A204.1 (cell line): ENCODE measurements around the gene ISOC1.
A peak's percentile ranks its signal among the peaks of the same experiment; 100 is the strongest.

Source experiments
- FAIRE-seq: peaks from 2 replicates; lab custom pipeline; 2012; peaks lifted over from hg19 to GRCh38; lab: Jason Lieb, UNC

Gene ISOC1

DNA sequence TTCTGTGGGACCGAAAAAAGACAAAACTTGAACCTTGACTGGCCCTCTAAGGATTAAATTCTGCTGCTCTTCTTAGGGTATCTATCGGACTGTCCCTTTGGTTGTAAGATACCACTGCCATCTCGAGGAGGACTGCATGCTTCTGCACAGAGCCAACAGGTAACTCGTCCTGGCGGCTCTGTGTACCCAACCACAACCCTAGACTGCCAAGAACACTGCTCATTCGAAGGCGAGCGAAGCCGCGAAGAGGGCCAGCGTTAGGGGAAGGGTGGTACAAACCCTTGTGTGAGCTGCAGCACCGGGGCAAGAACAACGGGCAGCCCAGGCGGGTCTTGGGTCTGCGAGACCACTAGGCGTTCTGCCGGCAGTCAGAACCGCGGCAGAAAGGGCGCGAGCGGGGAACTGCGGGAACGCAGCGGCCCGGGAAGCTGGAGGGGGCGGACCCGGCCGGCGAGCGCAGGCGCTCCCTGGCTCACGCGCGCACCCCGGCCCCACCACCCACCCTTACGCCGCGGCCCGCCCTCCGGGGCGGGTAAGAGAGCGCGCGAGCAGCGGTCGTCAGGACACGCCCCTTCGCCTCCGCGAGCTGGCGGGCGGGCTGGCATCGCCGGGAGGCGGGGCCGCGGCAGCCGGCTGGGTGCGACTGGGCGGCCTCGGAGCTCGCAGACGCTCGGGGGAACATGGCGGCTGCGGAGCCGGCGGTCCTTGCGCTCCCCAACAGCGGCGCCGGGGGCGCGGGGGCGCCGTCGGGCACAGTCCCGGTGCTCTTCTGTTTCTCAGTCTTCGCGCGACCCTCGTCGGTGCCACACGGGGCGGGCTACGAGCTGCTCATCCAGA is at the start of gene ISOC1:
ISOC1 (plus strand) TSS at position 663 of the 837 bp plus-strand sequence; CDS start at position 681, 18 bp downstream.
- FAIRE-seq, result no peak

DNA sequence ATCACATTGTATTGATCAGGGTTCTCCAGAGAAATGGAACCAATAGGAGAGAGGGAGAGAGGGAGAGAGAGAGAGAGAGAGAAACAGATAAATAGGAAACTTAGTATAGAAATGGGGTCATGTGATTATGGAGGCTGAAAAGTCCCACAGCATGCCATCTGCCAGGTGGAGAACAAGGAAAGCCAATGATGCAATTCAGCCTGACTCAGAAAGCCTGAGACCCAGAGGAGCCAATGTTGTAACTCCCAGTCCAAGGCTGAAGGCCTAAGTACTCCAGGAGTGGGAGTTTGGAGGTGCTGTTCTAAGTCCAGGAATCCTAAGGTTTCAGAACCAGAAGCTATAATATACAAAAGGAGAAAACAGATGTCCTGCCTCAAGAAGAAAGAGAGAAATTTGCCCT is 48.4 kb upstream of the ISOC1 start:
- FAIRE-seq, result no peak

DNA sequence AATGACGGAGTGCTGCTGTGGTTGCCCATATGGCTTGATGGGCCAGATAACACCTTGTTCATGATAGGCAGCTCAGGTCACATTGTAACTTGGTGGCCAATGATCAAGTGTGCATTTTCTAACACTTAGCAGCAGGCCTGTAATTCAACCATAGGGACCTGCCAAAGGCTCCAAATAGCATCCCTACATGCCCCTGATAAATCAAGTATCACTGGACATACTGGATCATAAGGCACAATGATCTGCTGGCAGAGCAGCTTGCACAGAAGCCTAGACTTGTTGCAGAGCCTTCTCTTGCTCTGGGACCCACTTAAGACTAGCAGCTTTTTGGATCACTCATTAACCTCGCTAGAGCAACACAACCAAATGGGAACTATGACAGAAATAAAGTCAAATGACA is 46.0 kb upstream of the ISOC1 start:
- FAIRE-seq, result no peak

DNA sequence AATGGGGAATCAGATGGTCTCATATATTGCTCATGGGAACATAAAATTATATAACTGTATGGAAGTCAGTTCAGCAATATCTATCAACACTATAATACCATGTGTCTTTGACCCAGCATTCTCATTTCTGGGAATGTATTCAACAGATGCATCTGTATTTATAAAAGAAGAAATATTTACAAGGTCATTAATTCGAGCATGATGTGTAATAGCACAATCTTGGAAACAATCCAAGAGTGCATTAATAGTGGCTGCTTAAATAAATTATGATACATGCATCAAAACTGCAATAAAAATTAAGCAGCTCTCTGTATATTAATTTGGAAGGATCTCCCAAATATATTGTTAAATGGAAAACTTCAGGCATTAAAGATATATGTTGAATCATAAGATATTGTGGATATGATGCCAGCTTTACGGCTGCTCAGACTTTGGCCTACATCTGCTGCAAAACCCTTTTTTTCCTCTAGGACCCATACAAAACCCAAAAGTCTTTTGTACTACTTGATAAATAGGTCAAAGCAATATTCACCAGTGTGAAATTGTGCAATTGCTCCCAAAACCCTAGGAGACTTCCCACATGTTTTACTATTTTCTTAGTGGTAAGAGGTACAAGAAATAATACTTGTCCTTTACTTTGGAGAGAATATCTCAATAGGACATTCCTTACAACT is 45.3 kb upstream of the ISOC1 start:
- FAIRE-seq, result no peak

DNA sequence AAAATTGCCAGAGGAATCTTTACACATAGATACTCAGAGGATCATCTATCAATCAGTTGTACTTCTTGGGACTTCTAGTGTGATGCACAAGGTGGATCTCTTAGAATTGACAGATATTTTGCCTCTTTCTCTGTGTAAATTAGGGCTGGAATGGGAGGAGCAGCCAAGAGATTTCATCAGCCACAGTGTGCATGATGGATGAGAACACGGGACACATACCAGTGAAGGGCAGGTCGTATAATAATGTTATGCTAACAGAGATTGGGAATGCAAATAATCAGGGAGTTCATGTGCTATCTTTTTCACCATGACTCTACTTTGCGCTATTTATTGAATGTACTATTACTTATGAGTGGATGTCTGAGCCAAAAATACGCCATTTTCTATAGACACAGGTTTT is 43.3 kb upstream of the ISOC1 start:
- FAIRE-seq, result no peak

DNA sequence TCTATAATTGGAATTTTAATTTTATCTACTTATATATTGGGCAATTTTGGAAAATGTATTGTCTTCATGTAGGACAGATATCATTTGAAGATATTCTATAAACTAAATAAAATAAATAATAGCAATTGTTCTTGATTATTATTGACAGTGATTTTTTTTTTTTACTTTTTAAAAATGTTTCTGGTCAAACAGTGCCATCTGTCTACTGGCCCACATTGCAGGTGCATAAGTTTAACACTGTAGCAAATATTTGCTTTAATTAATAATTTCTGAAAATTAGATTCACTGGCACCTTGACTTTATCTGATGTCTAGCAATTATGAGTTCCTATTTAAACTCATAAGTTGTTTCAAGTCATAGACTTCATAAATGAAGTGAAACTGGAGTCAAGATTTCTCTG is 41.1 kb upstream of the ISOC1 start:
- FAIRE-seq, result peak; percentile 82

DNA sequence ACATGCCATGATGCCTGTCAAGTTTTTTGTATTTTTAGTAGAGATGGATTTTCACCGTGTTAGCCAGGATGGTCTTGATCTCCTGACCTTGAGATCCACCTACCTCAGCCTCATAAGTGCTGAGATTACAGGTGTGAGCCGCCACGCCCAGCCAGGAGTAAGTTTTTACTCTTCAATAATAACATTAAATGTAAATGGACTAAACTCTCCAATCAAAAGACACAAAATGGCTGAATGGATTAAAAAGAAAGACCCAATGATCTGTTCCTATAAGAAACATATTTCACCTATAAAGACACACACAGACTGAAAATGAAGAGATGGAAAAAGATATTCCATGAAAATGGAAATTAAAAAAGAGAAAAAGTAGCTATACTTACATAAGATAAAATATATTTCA is 37.2 kb upstream of the ISOC1 start:
- no peak for FAIRE-seq

DNA sequence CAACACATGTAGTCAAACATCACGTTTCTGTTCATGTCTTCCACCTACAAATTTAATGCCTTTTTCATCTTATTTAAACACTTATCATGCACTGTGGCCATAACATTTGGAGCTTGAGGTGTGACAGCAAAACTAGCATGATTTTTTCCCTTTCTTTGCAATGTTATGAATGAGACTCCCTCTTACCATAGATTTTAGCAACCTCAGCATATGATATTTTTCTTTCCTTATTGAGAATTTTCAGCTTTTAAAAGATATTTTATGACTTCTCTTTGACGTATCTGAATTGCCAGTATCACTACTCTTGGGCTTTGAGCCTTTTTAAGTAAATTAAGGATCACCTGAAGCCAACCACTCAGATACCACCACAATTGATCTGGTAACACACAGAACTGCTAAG is 32.7 kb upstream of the ISOC1 start:
- FAIRE-seq, result no peak

DNA sequence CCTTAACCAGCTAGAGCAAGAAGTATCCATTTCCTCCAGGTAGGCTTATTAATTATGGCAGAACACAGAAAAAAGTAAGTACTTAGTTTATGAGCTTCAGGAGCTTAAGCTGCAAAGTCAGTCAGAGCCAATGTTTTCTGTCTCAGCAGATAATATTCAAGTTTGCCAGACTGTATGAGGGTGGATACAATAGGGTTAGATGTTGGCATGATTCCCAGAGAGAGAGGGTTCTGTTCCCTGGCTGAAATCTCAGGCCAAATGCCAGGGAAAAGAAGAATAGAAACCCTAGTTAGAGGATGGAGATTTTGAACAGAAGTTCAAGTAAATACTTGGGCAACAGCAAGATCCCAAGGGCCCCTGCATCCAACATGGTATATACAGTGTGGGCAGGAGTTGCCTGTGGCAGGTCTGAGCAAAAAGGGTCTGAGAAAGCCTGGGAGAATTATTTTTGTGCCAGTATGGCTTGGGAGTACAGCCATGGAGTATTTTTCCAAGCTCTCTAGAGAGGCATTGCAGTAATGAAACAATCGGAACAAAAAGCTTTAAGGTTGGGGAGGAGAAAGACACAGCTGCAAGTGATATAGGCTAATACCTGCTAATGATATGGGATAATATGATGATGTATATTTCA is 31.0 kb upstream of the ISOC1 start:
- no peak for FAIRE-seq

DNA sequence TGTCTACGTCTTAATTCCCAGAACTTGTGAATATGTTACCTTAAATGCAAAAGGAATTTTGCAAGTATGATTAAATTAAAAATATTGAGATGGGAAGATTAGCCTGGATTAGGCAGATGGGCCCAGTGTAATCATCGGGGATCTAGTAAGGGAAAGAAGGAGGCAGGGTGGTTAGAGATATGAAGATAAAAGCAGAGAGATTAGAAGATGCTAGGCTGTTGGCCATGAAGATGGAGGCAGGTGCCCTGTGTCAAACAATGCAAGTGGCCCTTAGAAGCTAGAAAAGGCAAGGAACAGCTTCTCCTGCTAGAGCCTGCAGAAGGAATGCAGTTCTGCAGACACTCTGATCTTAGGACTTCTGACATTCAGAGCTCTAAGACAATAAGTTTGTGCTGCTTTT is 28.8 kb upstream of the ISOC1 start:
- no peak for FAIRE-seq

DNA sequence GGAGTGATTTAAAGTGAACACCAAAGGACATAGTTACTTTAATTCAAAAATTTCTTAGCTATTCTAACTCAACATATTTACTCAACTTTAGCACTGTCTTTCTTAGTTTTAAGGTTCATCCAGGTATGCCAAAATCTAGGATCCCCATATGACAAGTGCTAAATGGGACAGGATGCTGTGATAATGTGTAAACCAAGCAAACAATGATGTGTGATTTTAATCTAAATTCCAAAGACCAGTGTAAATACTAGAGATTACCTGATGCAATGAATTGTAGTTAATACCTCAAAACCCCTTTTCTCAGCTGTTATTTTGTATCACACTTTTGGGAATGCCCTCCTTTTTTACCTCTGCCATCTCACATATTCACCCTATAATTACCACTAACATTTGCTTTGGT is 26.8 kb upstream of the ISOC1 start:
- FAIRE-seq, result no peak

DNA sequence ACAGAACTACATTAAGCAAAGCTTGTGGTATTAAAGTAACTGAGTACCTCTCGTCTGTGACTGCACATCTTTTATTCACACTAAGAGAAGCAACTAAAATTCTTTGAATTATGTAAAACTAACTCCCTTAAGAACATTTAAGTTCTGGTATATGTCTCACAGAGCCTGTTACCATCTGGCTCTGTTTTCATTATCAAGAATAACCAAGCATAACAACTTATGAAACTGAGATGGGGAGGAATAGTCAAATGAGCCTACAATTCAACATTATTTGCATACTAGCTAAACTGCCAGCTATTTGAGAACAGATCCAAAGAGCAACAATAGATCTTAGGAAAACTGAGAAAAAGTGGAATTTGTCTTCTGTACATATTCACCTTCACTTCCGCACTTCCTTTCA is 25.3 kb upstream of the ISOC1 start:
- FAIRE-seq, result no peak

DNA sequence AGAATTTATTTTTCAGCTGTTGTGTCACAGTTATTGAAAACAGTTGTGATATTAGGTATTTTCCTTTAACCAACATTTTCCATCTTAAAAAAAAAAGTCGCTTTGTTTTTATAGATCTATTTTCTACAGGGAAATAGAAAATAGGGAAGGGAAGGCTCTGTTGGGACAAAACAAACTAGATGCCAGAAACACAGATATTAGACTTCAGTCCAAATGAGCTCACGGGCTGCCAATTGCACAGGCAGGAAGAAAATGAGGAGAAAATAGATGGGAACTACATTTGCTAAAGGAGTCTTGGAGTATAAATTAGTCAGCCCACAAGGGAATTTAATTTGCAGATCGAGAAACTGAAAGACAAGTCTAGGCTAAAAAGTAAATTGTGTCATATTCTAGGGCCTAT is 21.4 kb upstream of the ISOC1 start:
- no peak for FAIRE-seq

DNA sequence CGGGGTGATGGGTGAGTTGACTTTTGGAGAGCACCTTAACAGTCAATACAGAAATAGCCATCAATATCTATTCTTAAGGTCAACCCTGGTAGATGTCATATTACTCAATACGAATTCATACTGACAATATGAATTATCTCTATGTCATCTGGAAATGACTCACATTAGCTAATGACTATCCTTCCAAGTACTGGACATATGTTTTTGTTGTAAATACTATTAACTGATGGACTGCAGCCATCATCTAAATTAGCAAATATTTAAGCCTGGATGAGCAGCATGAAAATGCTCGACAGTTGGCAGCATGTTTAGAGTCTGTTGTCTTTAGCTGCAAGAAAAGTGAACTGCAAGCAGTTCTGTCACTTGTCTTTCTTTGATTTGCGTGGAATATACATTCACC is 19.6 kb upstream of the ISOC1 start:
- no peak for FAIRE-seq

DNA sequence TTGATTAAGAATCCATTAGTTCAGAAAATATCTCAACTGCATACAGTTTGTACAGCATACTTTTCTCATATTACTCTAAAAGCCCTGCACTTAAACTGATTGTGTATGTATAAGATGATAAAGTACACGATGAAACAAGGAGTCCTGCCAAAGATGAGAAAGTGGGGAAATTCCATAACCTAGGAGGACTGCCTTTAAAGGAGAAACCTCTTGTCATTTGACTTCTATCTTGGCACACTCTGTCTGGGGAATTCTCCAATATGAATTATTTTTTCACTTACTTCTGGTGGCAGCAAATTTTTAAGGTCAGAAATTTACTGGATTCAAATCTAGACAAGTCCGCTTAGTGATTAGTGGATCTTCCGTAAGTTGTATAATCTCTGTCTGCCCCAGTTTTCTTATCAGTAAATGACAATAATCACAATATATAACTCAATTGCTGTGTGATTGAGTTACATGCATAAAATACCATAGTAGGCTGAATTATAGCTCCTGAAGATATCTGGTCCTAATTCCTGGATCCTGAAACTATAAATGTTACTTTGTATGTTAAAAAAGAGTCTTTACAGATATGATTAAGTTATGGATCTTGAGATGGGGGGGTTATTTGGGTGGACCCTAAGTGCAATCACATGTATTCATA is 17.0 kb upstream of the ISOC1 start:
- FAIRE-seq, result no peak

DNA sequence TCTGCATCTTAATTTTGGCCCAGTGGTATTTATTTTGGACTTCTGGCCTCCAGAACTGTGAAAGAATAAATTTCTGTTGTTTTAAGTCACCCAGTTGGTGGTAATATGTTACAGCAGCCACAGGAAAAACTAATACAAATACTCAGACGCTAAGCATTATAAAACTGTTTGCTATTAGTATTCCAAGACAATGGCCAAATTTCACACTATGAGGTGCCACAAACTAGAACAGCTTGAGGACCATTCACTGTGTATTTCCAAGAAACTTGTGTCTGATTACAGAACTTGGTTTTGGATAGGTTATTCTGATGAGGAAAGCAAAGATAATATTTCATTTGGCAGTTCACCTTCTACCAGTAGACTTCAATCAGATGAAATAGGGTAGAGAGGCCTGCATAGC is 16.3 kb upstream of the ISOC1 start:
- no peak for FAIRE-seq

DNA sequence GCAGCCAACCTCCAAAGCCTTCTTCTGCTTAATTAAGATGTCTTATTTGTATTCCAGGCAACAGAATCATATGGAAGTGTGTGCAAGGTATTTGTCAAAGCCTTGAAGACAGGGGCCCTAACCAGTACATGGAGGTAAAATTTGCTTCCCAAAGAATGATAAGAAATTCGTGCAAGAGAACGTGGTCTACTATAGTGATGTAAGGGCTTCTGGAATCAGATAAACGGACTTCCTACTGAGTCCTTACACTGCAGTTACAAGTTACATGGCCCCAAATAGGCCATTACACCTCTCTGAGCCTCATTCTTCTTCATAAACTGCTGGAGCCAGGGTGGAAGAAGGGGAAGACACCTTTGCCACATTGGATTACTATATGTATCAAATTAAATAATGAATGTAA is 15.9 kb upstream of the ISOC1 start:
- FAIRE-seq, result no peak

DNA sequence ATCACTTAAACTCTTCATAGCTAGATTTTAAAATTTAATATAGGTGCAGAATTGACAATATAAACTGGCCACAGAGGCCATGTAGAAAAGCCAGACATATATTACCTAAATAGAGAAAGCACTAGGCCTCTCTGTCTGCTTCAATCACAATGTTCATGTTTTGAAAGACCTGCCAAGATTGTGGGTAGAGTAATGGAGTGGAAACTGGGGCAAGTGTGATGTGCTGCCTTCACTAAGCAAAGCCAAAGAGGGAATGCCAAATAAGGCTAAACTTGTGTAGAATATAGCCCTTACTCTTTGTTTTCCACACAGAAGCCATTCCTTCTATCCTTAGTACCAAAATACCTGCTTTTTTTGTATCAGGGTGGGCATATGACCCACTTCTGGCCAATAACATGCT is 15.1 kb upstream of the ISOC1 start:
- FAIRE-seq, result no peak

DNA sequence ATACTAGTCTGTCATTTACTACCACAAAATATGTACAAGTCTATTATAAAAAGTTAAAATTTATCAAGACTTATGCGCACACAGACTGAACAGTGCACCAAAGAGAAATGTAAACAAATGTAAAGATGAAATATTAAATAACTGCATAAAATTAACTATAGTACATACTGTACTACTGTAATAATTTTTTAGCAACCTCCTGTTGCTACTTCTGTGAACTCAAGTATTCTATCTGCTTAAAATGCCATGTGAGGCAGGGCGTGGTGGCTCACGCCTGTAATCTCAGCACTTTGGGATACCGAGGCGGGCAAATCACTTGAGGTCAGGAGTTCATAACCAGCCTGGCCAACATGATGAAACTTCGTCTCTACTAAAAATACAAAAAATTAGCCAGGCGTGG is 13.8 kb upstream of the ISOC1 start:
- no peak for FAIRE-seq

DNA sequence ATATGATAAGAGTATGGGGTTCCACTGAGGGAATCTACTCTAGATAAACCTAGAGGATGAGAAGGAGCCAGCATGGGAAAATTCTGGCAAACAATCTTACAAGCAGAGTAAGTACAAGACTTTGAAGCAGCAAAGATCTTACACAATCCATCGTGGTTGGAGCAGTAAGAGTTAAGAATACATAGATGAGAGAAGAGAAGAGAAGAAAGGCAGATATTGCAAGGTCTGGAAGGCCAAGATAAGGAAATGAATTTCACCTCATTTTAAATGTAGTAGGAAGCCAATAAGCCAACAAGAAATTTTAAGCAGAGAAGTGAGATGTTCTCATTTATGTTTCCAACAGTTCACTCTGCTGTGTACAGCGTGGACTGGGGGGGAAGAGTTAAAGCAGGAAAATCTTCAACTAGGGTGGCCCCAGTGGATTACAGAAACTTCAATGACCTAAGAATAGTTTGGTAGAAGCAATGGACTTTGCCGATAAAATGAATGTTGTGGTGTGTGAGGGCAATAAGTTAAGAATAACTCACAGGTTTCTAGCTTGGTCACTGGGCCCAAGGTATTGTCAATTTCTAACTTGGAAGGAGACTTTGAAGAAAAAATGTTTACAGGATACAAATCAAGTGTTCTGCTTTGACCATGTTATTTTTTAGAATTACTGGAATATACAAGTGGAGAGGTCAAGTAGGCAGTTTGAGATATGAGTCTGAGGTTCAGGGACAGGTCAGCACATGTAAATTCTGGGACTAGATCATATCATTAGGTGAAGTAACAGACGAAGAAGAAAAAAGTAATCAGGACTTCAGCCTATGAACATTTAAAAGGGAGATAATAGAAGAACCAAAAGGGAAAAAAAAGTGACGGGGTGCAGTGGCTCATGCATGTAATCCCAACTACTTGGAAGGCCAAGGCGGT is 12.1 kb upstream of the ISOC1 start:
- FAIRE-seq, result no peak

DNA sequence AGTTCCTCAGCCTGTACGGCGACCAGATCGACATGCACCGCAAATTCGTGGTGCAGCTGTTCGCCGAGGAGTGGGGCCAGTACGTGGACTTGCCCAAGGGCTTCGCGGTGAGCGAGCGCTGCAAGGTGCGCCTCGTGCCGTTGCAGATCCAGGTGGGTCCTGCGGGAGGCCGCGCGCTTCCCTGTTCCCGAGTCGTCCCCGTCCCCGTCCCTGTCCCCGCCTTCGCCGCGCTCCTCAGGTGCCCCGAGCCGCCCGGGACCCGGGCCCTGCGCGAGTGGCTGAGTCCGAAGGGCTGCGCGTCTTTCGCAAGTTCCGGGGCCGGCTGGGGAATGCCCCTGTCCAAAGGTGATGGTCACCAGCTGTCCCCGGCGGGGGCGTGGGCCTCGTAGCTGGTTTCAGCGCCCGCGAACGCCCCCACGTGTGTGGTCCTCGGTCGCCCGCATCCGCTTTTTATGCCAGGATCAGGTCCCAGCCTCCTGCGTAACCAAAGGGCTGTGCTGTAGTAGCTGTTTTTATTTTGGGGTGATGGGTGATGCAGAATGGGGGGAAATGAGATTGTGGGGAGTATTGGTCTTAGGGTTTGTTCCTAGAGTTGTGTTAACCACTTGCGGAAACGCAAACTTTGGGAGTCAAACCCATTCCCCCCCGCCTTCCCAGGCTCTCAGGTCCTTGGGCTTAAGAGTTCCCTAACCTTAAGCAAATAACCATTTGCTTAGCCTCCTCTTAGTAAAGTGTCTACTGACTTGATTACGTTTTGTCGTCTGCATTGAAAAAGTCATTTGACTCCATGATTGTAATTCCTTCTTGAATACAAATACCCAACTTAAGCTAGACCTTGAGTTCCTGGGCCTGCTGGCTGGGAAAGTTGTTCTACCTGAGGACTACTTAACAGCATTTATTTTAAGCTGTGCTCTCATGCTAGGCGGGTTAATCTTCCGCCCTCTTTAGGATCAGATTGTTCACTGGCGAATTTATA is 663 bp downstream of the ISOC1 start:
- no peak for FAIRE-seq
